ENCODE measurements around the gene LMF1. TPM values are rescaled to one million over a fixed set of nuclear protein-coding genes. Genes with fewer than 3 reads are reported as not detected.

The LMF1 gene
- total RNA-seq, 2 experiments from 2014 or later, result 17.0 to 31.4 TPM

DNA sequence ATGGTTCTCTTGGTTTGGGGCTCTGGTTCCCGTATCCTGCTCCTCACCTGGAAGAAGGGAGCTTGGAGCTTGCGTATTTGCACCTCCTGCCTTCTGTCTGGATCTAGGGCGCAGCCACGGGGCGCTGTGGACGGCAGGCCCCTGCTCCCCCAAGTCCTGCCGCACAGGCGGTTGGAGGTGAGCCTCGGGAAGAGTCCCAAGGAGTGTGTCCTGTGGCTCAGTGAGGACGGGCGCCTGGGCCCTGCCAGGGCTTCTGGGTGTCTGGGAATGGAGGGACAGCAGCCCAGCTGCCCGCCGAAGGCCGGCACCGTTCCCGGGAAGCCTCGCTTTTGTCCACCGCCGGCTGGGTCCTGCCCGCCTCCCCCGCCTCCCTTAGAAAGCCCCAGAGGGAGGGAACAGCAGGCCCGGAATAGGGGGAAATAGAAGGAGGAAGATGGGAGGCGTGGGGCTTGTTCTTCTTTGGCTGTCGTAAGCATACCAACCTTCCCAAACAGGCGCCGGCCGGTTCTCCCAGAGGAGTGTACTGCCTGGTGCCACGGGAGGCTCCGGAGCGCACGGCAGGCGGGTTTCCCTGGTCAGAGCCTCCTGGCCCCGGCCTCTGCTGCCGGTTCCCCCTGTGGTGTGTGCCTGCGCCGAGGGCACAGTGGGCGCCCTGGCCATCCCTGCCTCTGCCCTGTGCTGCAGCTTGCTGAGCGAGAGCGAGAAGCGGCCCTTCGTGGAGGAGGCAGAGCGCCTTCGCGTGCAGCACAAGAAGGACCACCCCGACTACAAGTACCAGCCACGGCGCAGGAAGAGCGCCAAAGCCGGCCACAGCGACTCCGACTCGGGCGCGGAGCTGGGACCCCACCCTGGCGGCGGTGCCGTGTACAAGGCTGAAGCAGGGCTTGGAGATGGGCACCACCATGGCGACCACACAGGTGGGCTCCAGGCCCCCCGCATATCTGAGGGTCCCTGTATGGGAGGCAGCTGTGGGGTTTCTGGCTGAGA, 12.6 kb upstream of the LMF1 start:
- no peak overlapping the region for H3K4me3 ChIP-seq (ENCODE audit: low read depth, low read length, poor library complexity, severe bottlenecking)
- peaks cover 6% of the 10 kb centered on the region for H3K4me1 ChIP-seq (ENCODE audit: insufficient read depth, low read length, poor library complexity, severe bottlenecking)
- DNase-seq (ENCODE audit: low spot score), result no peak
- ChIA-PET CTCF (ENCODE audit: unreplicated experiment) (interaction anchor here (0.6 kb wide), 1 partner anchor 39 kb away, joined by 3 read pairs; no protein-coding TSS in a partner anchor), POLR2A (no interaction called here)
- H3K4me2 ChIP-seq (ENCODE audit: low read length), result no peak overlapping the region
- H4K20me1 ChIP-seq (ENCODE audit: insufficient read depth, low read length), result no peaks in the 10 kb centered on the region
- H3K79me2 ChIP-seq (ENCODE audit: insufficient read depth, low read depth, low read length), result no peaks in the 10 kb centered on the region
- no peaks in the 10 kb centered on the region for H3K9me3 ChIP-seq (ENCODE audit: low read length)
- H3K36me3 ChIP-seq (ENCODE audit: insufficient read depth, low read length), result no peaks in the 10 kb centered on the region
- H2AFZ ChIP-seq (ENCODE audit: low read length), result no peak overlapping the region
- no peak overlapping the region for H3K27ac ChIP-seq (ENCODE audit: low read depth, low read length, poor library complexity, severe bottlenecking)
- intact Hi-C loops (cut with micrococcal nuclease; ENCODE audit: unreplicated experiment), result no loop called here
- TF ChIP-seq, protein P1, sequence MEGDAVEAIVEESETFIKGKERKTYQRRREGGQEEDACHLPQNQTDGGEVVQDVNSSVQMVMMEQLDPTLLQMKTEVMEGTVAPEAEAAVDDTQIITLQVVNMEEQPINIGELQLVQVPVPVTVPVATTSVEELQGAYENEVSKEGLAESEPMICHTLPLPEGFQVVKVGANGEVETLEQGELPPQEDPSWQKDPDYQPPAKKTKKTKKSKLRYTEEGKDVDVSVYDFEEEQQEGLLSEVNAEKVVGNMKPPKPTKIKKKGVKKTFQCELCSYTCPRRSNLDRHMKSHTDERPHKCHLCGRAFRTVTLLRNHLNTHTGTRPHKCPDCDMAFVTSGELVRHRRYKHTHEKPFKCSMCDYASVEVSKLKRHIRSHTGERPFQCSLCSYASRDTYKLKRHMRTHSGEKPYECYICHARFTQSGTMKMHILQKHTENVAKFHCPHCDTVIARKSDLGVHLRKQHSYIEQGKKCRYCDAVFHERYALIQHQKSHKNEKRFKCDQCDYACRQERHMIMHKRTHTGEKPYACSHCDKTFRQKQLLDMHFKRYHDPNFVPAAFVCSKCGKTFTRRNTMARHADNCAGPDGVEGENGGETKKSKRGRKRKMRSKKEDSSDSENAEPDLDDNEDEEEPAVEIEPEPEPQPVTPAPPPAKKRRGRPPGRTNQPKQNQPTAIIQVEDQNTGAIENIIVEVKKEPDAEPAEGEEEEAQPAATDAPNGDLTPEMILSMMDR (conservative IDR thresholded peaks at IDR 0.05; ENCODE audit: low read length), result no peak
- no peak for TF ChIP-seq EZH2phosphoT487 (IDR thresholded peaks at IDR 0.05; ENCODE audit: borderline replicate concordance, low read depth, low read length)
- H3K9me2 ChIP-seq (ENCODE audit: insufficient read depth, low read length), result no peaks in the 10 kb centered on the region
- no TSS peak for BruUV-seq (replicated peaks)

DNA sequence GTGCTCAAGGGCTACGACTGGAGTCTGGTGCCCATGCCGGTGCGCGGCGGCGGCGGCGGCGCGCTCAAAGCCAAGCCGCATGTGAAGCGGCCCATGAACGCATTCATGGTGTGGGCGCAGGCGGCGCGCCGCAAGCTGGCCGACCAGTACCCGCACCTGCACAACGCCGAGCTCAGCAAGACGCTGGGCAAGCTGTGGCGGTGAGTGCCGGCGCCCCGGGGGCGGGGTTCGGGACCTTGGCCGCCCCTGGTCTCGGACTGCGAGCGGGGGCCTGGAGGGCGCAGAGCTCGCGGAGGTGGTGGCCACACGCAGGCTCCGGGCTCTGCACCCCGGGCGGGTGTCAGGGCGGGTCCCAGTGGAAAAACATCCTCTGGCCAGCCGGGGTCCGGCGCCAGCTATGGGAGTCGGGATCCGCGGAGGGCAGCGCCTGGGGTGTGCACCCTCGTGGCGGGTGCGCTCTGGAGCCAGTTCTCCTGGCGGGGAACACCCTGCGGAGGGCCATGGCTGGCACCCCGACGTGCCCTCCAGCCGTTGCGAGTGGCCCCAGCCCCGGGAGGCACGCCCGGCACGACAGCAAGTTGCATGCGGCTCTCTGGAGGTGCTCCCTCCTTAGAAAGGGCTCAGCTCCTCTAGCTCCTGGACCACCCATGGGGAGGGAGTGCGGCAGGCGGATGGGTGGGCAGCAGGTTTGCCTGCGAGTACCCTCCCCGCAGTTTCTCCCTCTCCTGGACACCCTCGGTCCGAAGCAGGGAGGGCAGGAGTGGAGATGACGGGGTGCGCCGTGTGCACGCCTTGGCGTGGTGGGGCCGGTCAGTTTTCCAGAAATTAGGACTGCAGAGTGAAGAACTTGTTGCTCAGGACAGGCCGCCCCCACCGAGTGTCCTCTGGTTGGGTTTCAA, 11.6 kb upstream of the LMF1 start:
- intact Hi-C loops (cut with micrococcal nuclease; ENCODE audit: unreplicated experiment), result no loop called here
- Histone ChIP-seq H3K4me2 (ENCODE audit: low read length) (no peak overlapping the region), H3K36me3 (ENCODE audit: insufficient read depth, low read length) (no peaks in the 10 kb centered on the region), H3K4me1 (ENCODE audit: insufficient read depth, low read length, poor library complexity, severe bottlenecking) (peaks cover 9% of the 10 kb centered on the region), H3K27ac (ENCODE audit: low read depth, low read length, poor library complexity, severe bottlenecking) (no peak overlapping the region), H3K4me3 (ENCODE audit: low read depth, low read length, poor library complexity, severe bottlenecking) (no peak overlapping the region), H3K79me2 (ENCODE audit: insufficient read depth, low read depth, low read length) (no peaks in the 10 kb centered on the region), H3K9me2 (ENCODE audit: insufficient read depth, low read length) (no peaks in the 10 kb centered on the region), H4K20me1 (ENCODE audit: insufficient read depth, low read length) (no peaks in the 10 kb centered on the region), H2AFZ (ENCODE audit: low read length) (no peak overlapping the region), H3K9me3 (ENCODE audit: low read length) (no peaks in the 10 kb centered on the region)
- TF ChIP-seq, protein P1 (conservative IDR thresholded peaks at IDR 0.05; ENCODE audit: low read length), result no peak
- no peak for TF ChIP-seq EZH2phosphoT487 (IDR thresholded peaks at IDR 0.05; ENCODE audit: borderline replicate concordance, low read depth, low read length)
- POLR2A ChIA-PET, result no interaction called here
- CTCF ChIA-PET (ENCODE audit: unreplicated experiment), result no interaction called here
- DNase-seq (ENCODE audit: low spot score), result no peak
- BruUV-seq (replicated peaks), result no TSS peak

Measured in OCI-LY7 (cell line).